HG03558 (cell line): ENCODE results near the gene NHSL2.
A peak's percentile ranks its signal among the peaks of the same experiment; 100 is the strongest.
"Not testable (repeated sequence)": the region's sequence is repeated elsewhere in the genome, so short reads cannot be mapped to it uniquely, and the experiment has no call there.

ENCODE experiments used
- ATAC-seq: cut with Tn5 transposase; IDR thresholded peaks from one replicate; pipeline ENCODE4 v1.9.1; 2021; ENCODE audit warnings: moderate number of reproducible peaks; ENCODE audit not compliant: unreplicated experiment; ENCODE audit errors: extremely low read depth

Gene NHSL2

GRCh38 chrX:72142794-72143608 is 232.4 kb downstream of the NHSL2 start:
- ATAC-seq, result no peak

GRCh38 chrX:72143609-72143907 is 232.9 kb downstream of the NHSL2 start:
- ATAC-seq, result no peak

GRCh38 chrX:72145181-72145580 is 234.5 kb downstream of the NHSL2 start:
- no peak for ATAC-seq

- ATAC-seq, result no peak
These were observed 235.9 kb downstream of the NHSL2 start for GRCh38 chrX:72146527-72146926.

GRCh38 chrX:72158773-72159172 is 248.1 kb downstream of the NHSL2 start:
- ATAC-seq, result no peak

GRCh38 chrX:72159769-72160168 is 249.1 kb downstream of the NHSL2 start:
- no peak for ATAC-seq

GRCh38 chrX:72165551-72165950 is 254.9 kb downstream of the NHSL2 start:
- no peak for ATAC-seq

GRCh38 chrX:72169008-72169728 is 258.5 kb downstream of the NHSL2 start:
- no peak for ATAC-seq

GRCh38 chrX:72176289-72176688 is 265.6 kb downstream of the NHSL2 start:
- not testable (repeated sequence) for ATAC-seq

- no peak for ATAC-seq
These were observed 266.3 kb downstream of the NHSL2 start for GRCh38 chrX:72176981-72177380.

- ATAC-seq, result no peak
These were observed 269.9 kb downstream of the NHSL2 start for GRCh38 chrX:72180539-72180938.

- ATAC-seq, result peak; percentile 90
These were observed 270.8 kb downstream of the NHSL2 start, which contains the start of gene PIN4 for GRCh38 chrX:72181178-72182125. Gene PIN4 (plus strand): TSS chrX:72181757. CDS start chrX:72181786, 29 bp downstream.

GRCh38 chrX:72182924-72183323 is 272.3 kb downstream of the NHSL2 start:
- ATAC-seq, result no peak

GRCh38 chrX:72201836-72202536 is 291.3 kb downstream of the NHSL2 start:
- no peak for ATAC-seq
